Natural killer cell (primary cell): ENCODE results near the gene PAM. TPM values are rescaled to one million over a fixed set of nuclear protein-coding genes. Genes with fewer than 3 reads are reported as not detected.

Experiments
- ATAC-seq, 3 donors: fragments of 150-1000 bp in 2 of 3; fragments of 200-7000 bp in 1 of 3; cut with Tn5 transposase; 1 replicate in 1 of 3; 2 replicates in 2 of 3; pipeline ENCODE4 v1.10.0; 2021; ENCODE audit warnings: mild to moderate bottlenecking in 2 of 3, moderate library complexity in 2 of 3
- DNase-seq, 2 donors: peaks; one replicate each; pipeline versions ENCODE4 v3.0.0 to v3.0.0-alpha.2; 2013 to 2021; ENCODE audit warnings: mixed read lengths in 1 of 2
- H3K27ac ChIP-seq: one replicate; pipeline ENCODE4 v1.5.1; 2013; ENCODE audit warnings: mild to moderate bottlenecking, low read length
- H3K27me3 ChIP-seq: one replicate; pipeline ENCODE4 v1.6.1; 2013; ENCODE audit warnings: low read length; ENCODE audit not compliant: control insufficient read depth, insufficient read depth
- H3K36me3 ChIP-seq: one replicate; pipeline ENCODE4 v1.6.1; 2013; ENCODE audit warnings: low read length; ENCODE audit not compliant: control insufficient read depth, insufficient read depth
- H3K4me1 ChIP-seq: one replicate; pipeline ENCODE4 v1.6.1; 2013; ENCODE audit warnings: low read length; ENCODE audit not compliant: control insufficient read depth, insufficient read depth
- H3K4me3 ChIP-seq: one replicate; pipeline ENCODE4 v1.5.1; 2013; ENCODE audit warnings: low read length
- H3K9me3 ChIP-seq: one replicate; pipeline ENCODE4 v1.6.1; 2013; ENCODE audit warnings: low read length; ENCODE audit not compliant: control insufficient read depth, insufficient read depth
- H3K27ac Mint-ChIP-seq, 2 donors: one replicate each; pipeline ENCODE4 v1.8.0; 2022; ENCODE audit warnings: mild to moderate bottlenecking in 2 of 2, mixed read lengths in 2 of 2, moderate library complexity in 1 of 2
- H3K27me3 Mint-ChIP-seq, 2 donors: one replicate each; pipeline ENCODE4 v1.8.0; 2022; ENCODE audit warnings: low read depth in 2 of 2, mixed read lengths in 2 of 2
- H3K36me3 Mint-ChIP-seq: one replicate; pipeline ENCODE4 v1.8.0; 2022; ENCODE audit warnings: mixed read lengths
- H3K4me1 Mint-ChIP-seq, 2 donors: one replicate each; pipeline ENCODE4 v1.8.0; 2022; ENCODE audit warnings: mixed read lengths in 2 of 2
- H3K4me3 Mint-ChIP-seq: one replicate; pipeline ENCODE4 v1.8.0; 2022; ENCODE audit warnings: mild to moderate bottlenecking, moderate library complexity, mixed read lengths
- H3K9me3 Mint-ChIP-seq, 2 donors: one replicate each; pipeline ENCODE4 v1.8.0; 2022; ENCODE audit warnings: mixed read lengths in 2 of 2
- WGBS: methylation state at CpG from one replicate; pipeline ENCODE4 v1.1.7; 2013; ENCODE audit warnings: missing lambda C conversion rate; ENCODE audit not compliant: insufficient coverage; 5-methylcytosine and 5-hydroxymethylcytosine counted together
- intact Hi-C: fragments of 100-400 bp; cut with micrococcal nuclease; formaldehyde crosslinking; loops from one replicate; pipeline ENCODE4 v1.14.2; 2022
- total RNA-seq, 4 donors: library from RNA; stranded (reverse); fragments of 120-200 nt in 1 of 4; gene quantifications; one replicate each; pipeline versions ENCODE4 v1.2.3 to v1.2.4, GENCODE V29; 2013 to 2022
- TF ChIP-seq, protein P1 (sequence below): fragments of 200-600 bp; IDR thresholded peaks from one replicate; pipeline ENCODE4 v1.8.0; 2022; ENCODE audit warnings: antibody characterized with exemption

The PAM gene
- total RNA-seq, 3 donors from 2014 or later (not counting 1 experiment from before 2014, with no cell fraction given), result 67.6 to 79.9 (median 75.3) TPM

DNA sequence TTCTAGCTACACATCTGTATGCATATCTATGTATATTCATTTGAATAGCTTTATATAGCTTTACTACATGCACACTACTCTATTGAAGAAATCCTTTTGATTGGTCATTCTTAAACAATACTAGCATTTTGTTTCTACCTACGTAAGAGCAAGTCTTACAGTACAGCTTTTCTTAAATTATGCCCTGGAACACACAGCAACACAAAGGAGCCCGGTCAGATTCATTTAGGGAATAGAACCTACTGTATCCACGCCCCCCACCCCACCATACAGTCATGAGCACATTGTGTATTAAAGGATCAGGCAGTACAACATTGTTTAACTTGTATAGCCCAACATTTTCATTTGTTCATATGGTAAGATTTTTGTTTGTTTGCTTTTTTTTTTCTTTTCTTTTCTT is 202.0 kb downstream of the PAM start:
- no peak for ATAC-seq
- H3K27me3 ChIP-seq, result no peaks in the 10 kb centered on the region
- Mint-ChIP-seq H3K4me3 (no peak overlapping the region), H3K27ac (no peak overlapping the region), H3K9me3 (no peaks in the 10 kb centered on the region), H3K36me3 (peaks cover 28% of the 10 kb centered on the region), H3K4me1 (no peaks in the 10 kb centered on the region), H3K27me3 (no peaks in the 10 kb centered on the region)
- TF ChIP-seq, protein P1, sequence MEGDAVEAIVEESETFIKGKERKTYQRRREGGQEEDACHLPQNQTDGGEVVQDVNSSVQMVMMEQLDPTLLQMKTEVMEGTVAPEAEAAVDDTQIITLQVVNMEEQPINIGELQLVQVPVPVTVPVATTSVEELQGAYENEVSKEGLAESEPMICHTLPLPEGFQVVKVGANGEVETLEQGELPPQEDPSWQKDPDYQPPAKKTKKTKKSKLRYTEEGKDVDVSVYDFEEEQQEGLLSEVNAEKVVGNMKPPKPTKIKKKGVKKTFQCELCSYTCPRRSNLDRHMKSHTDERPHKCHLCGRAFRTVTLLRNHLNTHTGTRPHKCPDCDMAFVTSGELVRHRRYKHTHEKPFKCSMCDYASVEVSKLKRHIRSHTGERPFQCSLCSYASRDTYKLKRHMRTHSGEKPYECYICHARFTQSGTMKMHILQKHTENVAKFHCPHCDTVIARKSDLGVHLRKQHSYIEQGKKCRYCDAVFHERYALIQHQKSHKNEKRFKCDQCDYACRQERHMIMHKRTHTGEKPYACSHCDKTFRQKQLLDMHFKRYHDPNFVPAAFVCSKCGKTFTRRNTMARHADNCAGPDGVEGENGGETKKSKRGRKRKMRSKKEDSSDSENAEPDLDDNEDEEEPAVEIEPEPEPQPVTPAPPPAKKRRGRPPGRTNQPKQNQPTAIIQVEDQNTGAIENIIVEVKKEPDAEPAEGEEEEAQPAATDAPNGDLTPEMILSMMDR, result no peak
- WGBS, result 98% methylated on average over 3 of the region's 3 CpGs
- no peak for DNase-seq
- no peaks in the 10 kb centered on the region for H3K4me1 ChIP-seq
- no peaks in the 10 kb centered on the region for H3K9me3 ChIP-seq
- H3K27ac ChIP-seq, result no peak overlapping the region
- H3K36me3 ChIP-seq, result peaks cover 16% of the 10 kb centered on the region
- intact Hi-C loops, result no loop called here
- H3K4me3 ChIP-seq, result no peak overlapping the region

DNA sequence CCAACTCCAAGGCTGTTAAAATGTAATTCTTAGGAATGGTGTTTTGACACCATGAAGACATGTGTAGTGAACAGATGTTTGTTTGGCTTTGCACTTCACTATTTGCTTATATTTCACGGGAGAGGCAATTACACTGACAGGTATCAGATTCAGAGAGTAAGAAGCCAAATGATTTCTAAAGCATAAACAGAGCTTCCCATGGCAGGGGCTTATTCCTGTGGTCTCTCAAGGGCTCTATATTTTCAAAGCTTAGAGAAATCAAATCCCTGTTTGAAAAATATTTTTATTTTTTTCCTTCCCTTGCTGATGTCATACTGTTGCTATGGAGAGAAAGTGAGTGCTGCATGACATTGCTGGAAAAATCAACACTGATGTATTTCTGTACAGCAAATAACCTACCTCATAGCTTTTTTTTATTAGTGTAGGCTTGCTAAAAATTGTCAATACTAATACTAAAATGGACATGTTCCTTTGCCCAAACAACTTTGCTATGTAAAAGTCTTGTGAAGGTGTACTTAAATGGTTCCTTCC is 203.4 kb downstream of the PAM start:
- DNase-seq (no peak), ATAC-seq (no peak)
- H3K4me1 ChIP-seq, result no peaks in the 10 kb centered on the region
- intact Hi-C loops, result no loop called here
- no peaks in the 10 kb centered on the region for H3K9me3 Mint-ChIP-seq
- no peaks in the 10 kb centered on the region for H3K27me3 Mint-ChIP-seq
- H3K4me3 ChIP-seq, result no peak overlapping the region
- peaks cover under 1 to 6% of the 10 kb centered on the region in 2 donors for H3K4me1 Mint-ChIP-seq
- H3K4me3 Mint-ChIP-seq, result no peak overlapping the region
- TF ChIP-seq, protein P1, result no peak
- H3K27ac Mint-ChIP-seq, result no peak overlapping the region
- no peak overlapping the region for H3K27ac ChIP-seq
- no peaks in the 10 kb centered on the region for H3K9me3 ChIP-seq
- peaks cover 12% of the 10 kb centered on the region for H3K36me3 ChIP-seq
- H3K27me3 ChIP-seq, result no peaks in the 10 kb centered on the region
- H3K36me3 Mint-ChIP-seq, result peaks cover 15% of the 10 kb centered on the region
- WGBS, result 95% methylated on average over 1 of the region's 1 CpG

DNA sequence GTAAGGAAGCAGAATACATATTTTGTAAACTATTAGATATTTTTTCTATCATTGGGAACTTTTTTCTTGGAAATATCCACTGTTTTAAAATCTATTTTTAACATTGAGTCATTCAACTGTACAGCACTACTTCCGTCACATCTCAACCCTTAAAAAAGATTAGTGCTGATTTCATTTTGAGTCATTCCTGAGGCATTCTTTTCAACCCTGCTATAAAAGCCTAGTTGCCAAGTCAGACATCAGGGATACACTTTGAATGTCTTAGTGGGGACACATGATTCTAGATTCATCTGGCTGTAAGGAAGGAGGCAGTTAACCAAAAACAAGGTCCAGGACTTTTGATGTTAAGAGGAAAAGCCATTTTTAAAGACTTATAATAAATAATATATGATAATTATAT is 203.9 kb downstream of the PAM start:
- H3K4me1 ChIP-seq, result no peaks in the 10 kb centered on the region
- TF ChIP-seq, protein P1, result no peak
- H3K4me3 ChIP-seq, result no peak overlapping the region
- DNase-seq (no peak), ATAC-seq (no peak)
- H3K9me3 ChIP-seq, result no peaks in the 10 kb centered on the region
- peaks cover 15% of the 10 kb centered on the region for H3K36me3 Mint-ChIP-seq
- no peak overlapping the region for H3K4me3 Mint-ChIP-seq
- H3K27ac ChIP-seq, result no peak overlapping the region
- no peaks in the 10 kb centered on the region for H3K27me3 ChIP-seq
- 100% methylated on average over 1 of the region's 1 CpG for WGBS
- intact Hi-C loops, result no loop called here
- H3K27me3 Mint-ChIP-seq, result no peaks in the 10 kb centered on the region
- H3K9me3 Mint-ChIP-seq, result no peaks in the 10 kb centered on the region
- peaks cover 6 to 7% of the 10 kb centered on the region in 2 donors for H3K4me1 Mint-ChIP-seq
- no peak overlapping the region for H3K27ac Mint-ChIP-seq
- H3K36me3 ChIP-seq, result peaks cover 12% of the 10 kb centered on the region

DNA sequence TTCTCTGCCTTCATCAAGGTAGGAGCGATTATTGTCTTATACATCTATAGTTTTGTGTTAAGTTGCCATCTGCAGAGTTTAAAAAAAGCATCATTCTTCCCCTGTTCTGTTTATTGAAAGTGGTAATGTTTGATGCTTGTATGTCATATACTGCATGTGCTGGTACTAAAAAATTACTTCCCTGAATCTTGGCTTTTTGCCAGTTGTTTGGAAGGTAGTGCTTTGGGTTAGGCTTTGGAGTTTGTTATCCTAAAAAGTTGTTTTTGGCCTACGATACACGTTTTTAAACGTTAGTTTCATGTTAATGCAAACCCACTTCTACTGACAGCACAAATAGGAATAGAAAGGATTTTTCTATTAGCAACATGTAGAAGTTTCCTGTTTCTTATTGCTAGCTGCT is 206.6 kb downstream of the PAM start:
- Histone ChIP-seq H3K4me1 (no peaks in the 10 kb centered on the region), H3K27ac (no peak overlapping the region), H3K27me3 (no peaks in the 10 kb centered on the region), H3K36me3 (peaks cover 12% of the 10 kb centered on the region), H3K4me3 (no peak overlapping the region), H3K9me3 (no peaks in the 10 kb centered on the region)
- no peak overlapping the region for H3K4me3 Mint-ChIP-seq
- ATAC-seq, result no peak
- intact Hi-C loops, result no loop called here
- peaks cover 6 to 7% of the 10 kb centered on the region in 2 donors for H3K4me1 Mint-ChIP-seq
- DNase-seq, result no peak
- peaks cover 24% of the 10 kb centered on the region for H3K36me3 Mint-ChIP-seq
- TF ChIP-seq, protein P1, result no peak
- no CpG with 5 or more reads among the region's 4 CpGs for WGBS
- H3K27me3 Mint-ChIP-seq, result no peaks in the 10 kb centered on the region
- H3K27ac Mint-ChIP-seq, result no peak overlapping the region
- no peaks in the 10 kb centered on the region for H3K9me3 Mint-ChIP-seq
